GM12892 (cell line): ENCODE measurements around the gene CTNNA3.
"Not testable (repeated sequence)": the region's sequence is repeated elsewhere in the genome, so short reads cannot be mapped to it uniquely, and the experiment has no call there.

Experiments used
- DNase-seq: peaks from one replicate; pipeline ENCODE4 v3.0.0; 2011; ENCODE audit not compliant: insufficient read length
- FAIRE-seq: peaks from 2 replicates; lab custom pipeline; 2011; peaks lifted over from hg19 to GRCh38; lab: Jason Lieb, UNC
- POLR2A ChIP-seq: IDR thresholded peaks from 2 replicates; pipeline ENCODE4 v1.6.1; 2011; ENCODE audit warnings: low read depth, low read length, control low read depth
- POLR2AphosphoS5 ChIP-seq: IDR thresholded peaks from 2 replicates; pipeline ENCODE4 v1.6.1; 2011; ENCODE audit warnings: low read depth, low read length, control low read depth
- TAF1 ChIP-seq: IDR thresholded peaks from 2 replicates; pipeline ENCODE4 v1.6.1; 2011; ENCODE audit warnings: low read depth, mild to moderate bottlenecking, control low read depth, low read length, borderline replicate concordance

The CTNNA3 gene

GRCh38 chr10:66414943-66415342 is 1281.1 kb downstream of the CTNNA3 start:
- FAIRE-seq: no peak
- TF ChIP-seq TAF1: no peak
- no peak for TF ChIP-seq POLR2A
- no peak for TF ChIP-seq POLR2AphosphoS5
- DNase-seq: no peak

- TF ChIP-seq POLR2A: no peak
- no peak for TF ChIP-seq POLR2AphosphoS5
- TF ChIP-seq TAF1: no peak
- no peak for FAIRE-seq
- no peak for DNase-seq
These were observed 1290.4 kb downstream of the CTNNA3 start for GRCh38 chr10:66405566-66405965.

GRCh38 chr10:66398669-66399068 is 1297.3 kb downstream of the CTNNA3 start:
- TF ChIP-seq POLR2A: no peak
- TF ChIP-seq TAF1: no peak
- TF ChIP-seq POLR2AphosphoS5: no peak
- FAIRE-seq: no peak
- no peak for DNase-seq

- TF ChIP-seq TAF1: no peak
- no peak for TF ChIP-seq POLR2A
- no peak for TF ChIP-seq POLR2AphosphoS5
- DNase-seq: no peak
- FAIRE-seq: no peak
These were observed 1301.5 kb downstream of the CTNNA3 start for GRCh38 chr10:66394342-66395063.

- no peak for FAIRE-seq
- TF ChIP-seq TAF1: no peak
- no peak for TF ChIP-seq POLR2AphosphoS5
- no peak for TF ChIP-seq POLR2A
- DNase-seq: no peak
These were observed 1305.1 kb downstream of the CTNNA3 start for GRCh38 chr10:66390926-66391325.

- DNase-seq (no peak), FAIRE-seq (no peak)
- TF ChIP-seq TAF1 (no peak), POLR2AphosphoS5 (no peak), POLR2A (no peak)
These were observed 1315.0 kb downstream of the CTNNA3 start for GRCh38 chr10:66381045-66381444.

GRCh38 chr10:66378117-66378876 is 1317.7 kb downstream of the CTNNA3 start:
- no peak for DNase-seq
- no peak for TF ChIP-seq POLR2A
- FAIRE-seq: no peak

- TF ChIP-seq TAF1 (no peak), POLR2A (no peak), POLR2AphosphoS5 (no peak)
- FAIRE-seq: no peak
- DNase-seq: no peak
These were observed 1327.8 kb downstream of the CTNNA3 start for GRCh38 chr10:66368146-66368545.

- no peak for FAIRE-seq
- TF ChIP-seq POLR2AphosphoS5: no peak
- no peak for TF ChIP-seq POLR2A
- no peak for TF ChIP-seq TAF1
- no peak for DNase-seq
These were observed 1329.8 kb downstream of the CTNNA3 start for GRCh38 chr10:66366163-66366562.

GRCh38 chr10:66365686-66366085 is 1330.3 kb downstream of the CTNNA3 start:
- TF ChIP-seq TAF1 (no peak), POLR2A (no peak), POLR2AphosphoS5 (no peak)
- FAIRE-seq: no peak
- DNase-seq: no peak

- TF ChIP-seq POLR2A: no peak
- TF ChIP-seq TAF1: no peak
- no peak for TF ChIP-seq POLR2AphosphoS5
These were observed 1333.5 kb downstream of the CTNNA3 start for GRCh38 chr10:66362522-66362921.

GRCh38 chr10:66353822-66354221 is 1342.2 kb downstream of the CTNNA3 start:
- FAIRE-seq, DNase-seq: not testable (repeated sequence)

More at GRCh38 chr10:66362522-66362921, 1333.5 kb downstream of the CTNNA3 start:
- DNase-seq (no peak), FAIRE-seq (no peak)

GRCh38 chr10:66353422-66353821 is 1342.6 kb downstream of the CTNNA3 start:
- TF ChIP-seq POLR2AphosphoS5 (no peak), POLR2A (no peak), TAF1 (no peak)
- no peak for FAIRE-seq

More at GRCh38 chr10:66353422-66353821, 1342.6 kb downstream of the CTNNA3 start:
- no peak for DNase-seq
